PFSK-1 (cell line): Measurements from ENCODE around the gene SCTR.

ENCODE experiments used
- POLR2AphosphoS5 ChIP-seq: IDR thresholded peaks from 2 replicates; pipeline ENCODE4 v1.6.1; 2012; ENCODE audit warnings: low read depth, mild to moderate bottlenecking, control low read depth, low read length, moderate library complexity
- SIN3A ChIP-seq: IDR thresholded peaks from 2 replicates; pipeline ENCODE4 v1.6.1; 2012; ENCODE audit warnings: mild to moderate bottlenecking, low read length, moderate library complexity, borderline replicate concordance; ENCODE audit not compliant: insufficient read depth
- TAF1 ChIP-seq: IDR thresholded peaks from 2 replicates; pipeline ENCODE4 v1.6.1; 2012; ENCODE audit warnings: low read length, control low read depth, borderline replicate concordance; ENCODE audit not compliant: insufficient read depth
- TF ChIP-seq, protein P1 (sequence below), 2 experiments: IDR thresholded peaks; 2 replicates each; pipeline versions ENCODE4 v1.6.1 to v1.8.0; 2011 to 2012; ENCODE audit warnings: low read depth in 2 of 2, low read length in 2 of 2, control low read depth in 1 of 2, inconsistent platforms in 1 of 2, mild to moderate bottlenecking in 1 of 2, moderate library complexity in 1 of 2; ENCODE audit not compliant: insufficient read depth in 1 of 2

DNA sequence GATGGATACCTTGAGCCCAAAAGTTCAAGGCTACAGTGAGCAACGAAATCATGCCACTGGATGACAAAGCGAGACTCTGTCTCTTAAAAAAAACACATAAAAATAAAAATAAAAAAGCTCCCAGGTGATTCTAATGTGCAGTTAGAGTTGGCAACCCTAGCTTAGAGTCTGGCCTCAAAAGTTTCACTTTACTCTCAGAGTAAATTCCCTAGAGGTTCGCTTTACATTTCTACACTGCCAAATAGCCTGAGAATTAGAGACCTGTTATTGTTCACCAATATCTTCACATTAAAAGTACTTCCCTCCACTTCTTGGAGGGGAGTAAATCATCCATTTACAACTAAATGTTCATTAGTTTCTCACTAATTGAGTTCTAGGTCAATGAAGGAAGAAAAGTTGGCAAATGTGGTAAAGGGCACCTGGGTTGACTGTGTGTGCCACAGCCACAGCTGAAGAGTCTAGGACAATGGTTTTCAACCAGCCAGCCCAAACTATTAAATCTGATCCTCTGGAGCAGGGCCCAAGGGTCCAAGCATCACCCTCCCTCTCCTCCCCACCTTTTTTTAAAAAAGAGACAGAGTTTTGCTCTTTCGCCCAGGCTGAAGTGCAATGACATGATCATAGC lies 107.9 kb downstream of the SCTR start:
- TF ChIP-seq POLR2AphosphoS5, result no peak
- no peak for TF ChIP-seq TAF1
- TF ChIP-seq, protein P1, sequence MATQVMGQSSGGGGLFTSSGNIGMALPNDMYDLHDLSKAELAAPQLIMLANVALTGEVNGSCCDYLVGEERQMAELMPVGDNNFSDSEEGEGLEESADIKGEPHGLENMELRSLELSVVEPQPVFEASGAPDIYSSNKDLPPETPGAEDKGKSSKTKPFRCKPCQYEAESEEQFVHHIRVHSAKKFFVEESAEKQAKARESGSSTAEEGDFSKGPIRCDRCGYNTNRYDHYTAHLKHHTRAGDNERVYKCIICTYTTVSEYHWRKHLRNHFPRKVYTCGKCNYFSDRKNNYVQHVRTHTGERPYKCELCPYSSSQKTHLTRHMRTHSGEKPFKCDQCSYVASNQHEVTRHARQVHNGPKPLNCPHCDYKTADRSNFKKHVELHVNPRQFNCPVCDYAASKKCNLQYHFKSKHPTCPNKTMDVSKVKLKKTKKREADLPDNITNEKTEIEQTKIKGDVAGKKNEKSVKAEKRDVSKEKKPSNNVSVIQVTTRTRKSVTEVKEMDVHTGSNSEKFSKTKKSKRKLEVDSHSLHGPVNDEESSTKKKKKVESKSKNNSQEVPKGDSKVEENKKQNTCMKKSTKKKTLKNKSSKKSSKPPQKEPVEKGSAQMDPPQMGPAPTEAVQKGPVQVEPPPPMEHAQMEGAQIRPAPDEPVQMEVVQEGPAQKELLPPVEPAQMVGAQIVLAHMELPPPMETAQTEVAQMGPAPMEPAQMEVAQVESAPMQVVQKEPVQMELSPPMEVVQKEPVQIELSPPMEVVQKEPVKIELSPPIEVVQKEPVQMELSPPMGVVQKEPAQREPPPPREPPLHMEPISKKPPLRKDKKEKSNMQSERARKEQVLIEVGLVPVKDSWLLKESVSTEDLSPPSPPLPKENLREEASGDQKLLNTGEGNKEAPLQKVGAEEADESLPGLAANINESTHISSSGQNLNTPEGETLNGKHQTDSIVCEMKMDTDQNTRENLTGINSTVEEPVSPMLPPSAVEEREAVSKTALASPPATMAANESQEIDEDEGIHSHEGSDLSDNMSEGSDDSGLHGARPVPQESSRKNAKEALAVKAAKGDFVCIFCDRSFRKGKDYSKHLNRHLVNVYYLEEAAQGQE (IDR thresholded peaks at IDR 0.05; ENCODE audit: insufficient read depth in 1 of 2, low read depth in 2 of 2, low read length in 2 of 2), result no peak
- TF ChIP-seq SIN3A, result no peak
